NCI-H2107 (cell line): ENCODE data around the gene TNS4.

Experiments used
- DNase-seq: peaks from one replicate; lab custom pipeline; 2025; lab: John Stamatoyannopoulos, UW

Gene TNS4

GRCh38 chr17:40535438-40535837, 34.0 kb upstream of the TNS4 start:
- DNase-seq, result no peak

GRCh38 chr17:40534371-40535189, 33.2 kb upstream of the TNS4 start:
- no peak for DNase-seq

DNA sequence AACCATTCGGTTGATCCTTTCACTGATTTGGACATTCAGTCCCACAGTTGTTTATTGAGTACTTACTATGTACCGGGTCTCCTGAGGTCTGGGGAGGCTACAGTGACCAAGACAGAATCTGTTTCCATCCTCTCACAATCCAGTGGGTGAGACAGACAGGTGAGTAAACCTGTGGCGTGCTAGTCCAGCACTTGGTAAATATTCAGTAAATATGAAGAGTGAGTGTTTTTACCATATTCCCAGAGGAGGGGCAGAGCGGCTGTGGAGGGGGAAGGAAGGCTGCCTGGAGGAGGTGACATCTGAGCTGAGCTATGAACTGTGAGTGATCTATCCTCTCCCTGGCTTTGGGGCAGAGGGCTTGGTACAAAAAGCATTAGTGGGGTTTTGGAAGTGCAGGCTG, 32.5 kb upstream of the TNS4 start:
- no peak for DNase-seq

DNA sequence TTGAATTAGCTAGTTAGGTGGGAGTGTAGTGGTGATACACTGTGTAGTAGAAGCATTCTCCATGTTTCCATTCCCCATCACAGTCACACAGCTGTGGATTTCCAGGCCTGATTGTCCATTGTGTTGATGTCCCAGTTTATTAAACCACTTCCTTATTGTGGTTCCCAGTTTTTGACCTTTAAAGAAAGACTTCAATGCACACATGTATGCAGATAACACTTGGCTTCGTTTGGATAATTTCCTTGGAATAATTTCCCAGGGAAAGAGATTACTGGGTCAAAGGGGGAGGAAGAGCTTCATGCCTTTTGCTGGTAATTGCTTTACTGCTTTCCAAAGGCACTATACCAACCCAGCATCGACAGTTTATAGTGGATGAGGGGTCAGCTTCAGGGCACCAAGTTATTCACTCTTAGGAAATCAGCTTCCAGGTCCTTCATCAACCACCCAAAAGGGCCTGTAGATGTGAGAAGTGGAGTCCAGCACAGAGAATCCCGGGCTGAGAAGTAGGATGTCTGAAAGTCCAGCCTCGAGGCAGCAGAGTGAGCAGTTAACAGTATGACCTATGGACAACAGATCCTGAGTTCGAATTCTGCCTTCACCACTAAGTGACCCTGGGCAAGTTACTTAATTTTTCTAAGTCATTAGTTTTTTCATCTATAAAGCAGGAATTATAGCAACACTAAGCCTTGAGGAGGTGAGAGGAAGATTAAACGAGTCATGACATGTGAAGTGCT, 31.3 kb upstream of the TNS4 start:
- DNase-seq, result no peak

GRCh38 chr17:40531051-40531991, 29.9 kb upstream of the TNS4 start:
- no peak for DNase-seq

GRCh38 chr17:40530531-40530994, 29.1 kb upstream of the TNS4 start:
- DNase-seq, result no peak

GRCh38 chr17:40529991-40530390, 28.6 kb upstream of the TNS4 start:
- no peak for DNase-seq

GRCh38 chr17:40528692-40529417, 27.4 kb upstream of the TNS4 start:
- no peak for DNase-seq

- DNase-seq, result no peak
These were observed 25.2 kb upstream of the TNS4 start for GRCh38 chr17:40526668-40527067.

- no peak for DNase-seq
These were observed 23.9 kb upstream of the TNS4 start for GRCh38 chr17:40525294-40525693.

GRCh38 chr17:40524243-40524965, 23.0 kb upstream of the TNS4 start:
- no peak for DNase-seq

GRCh38 chr17:40522961-40523310, 21.5 kb upstream of the TNS4 start:
- DNase-seq, result no peak

GRCh38 chr17:40522250-40522960, 21.0 kb upstream of the TNS4 start:
- DNase-seq, result no peak

- DNase-seq, result no peak
These were observed 19.6 kb upstream of the TNS4 start for GRCh38 chr17:40520991-40521453.

- DNase-seq, result no peak
These were observed 17.8 kb upstream of the TNS4 start for GRCh38 chr17:40519089-40519775.

GRCh38 chr17:40518401-40519088, 17.1 kb upstream of the TNS4 start:
- no peak for DNase-seq

- no peak for DNase-seq
These were observed 16.6 kb upstream of the TNS4 start for GRCh38 chr17:40517981-40518380.

- no peak for DNase-seq
These were observed 15.9 kb upstream of the TNS4 start for GRCh38 chr17:40517286-40517662.
